GM12878 (cell line): ENCODE measurements around the gene BSN. TPM values are rescaled to one million over a fixed set of nuclear protein-coding genes. Genes with fewer than 3 reads are reported as not detected.

ENCODE experiments used
- ATAC-seq: fragments of 200-7000 bp; cut with Tn5 transposase; 3 replicates; pipeline ENCODE4 v1.9.1; 2020; ENCODE audit warnings: mild to moderate bottlenecking, moderate library complexity
- BruUV-seq: library from RNA; stranded (reverse); fragments of 400-500 nt; replicated peaks from 2 replicates; lab custom pipeline; 2021; lab: Mats Ljungman, UMichigan
- CTCF ChIA-PET: fragments of 300-600 bp; sonication (Branson Sonifier 250); formaldehyde crosslinking; extraction: SDS; loops from one replicate; lab custom pipeline; 2021; ENCODE audit warnings: inconsistent platforms; lab: Yijun Ruan, JAX
- POLR2A ChIA-PET: fragments of 350-600 bp; formaldehyde crosslinking; extraction: SDS; loops from one replicate; lab custom pipeline; 2021; ENCODE audit warnings: inconsistent platforms; lab: Charles Lee
- RAD21 ChIA-PET: fragments of 300-600 bp; sonication (Branson Sonifier 250); formaldehyde crosslinking; loops from one replicate; lab custom pipeline; 2023; ENCODE audit warnings: antibody characterized with exemption; ENCODE audit not compliant: unreplicated experiment; lab: Charles Lee
- SMC1A ChIA-PET: fragments of 300-600 bp; sonication (Branson Sonifier 250); formaldehyde crosslinking; loops from one replicate; lab custom pipeline; 2023; ENCODE audit not compliant: unreplicated experiment, uncharacterized antibody; lab: Charles Lee
- DNase-seq: peaks from one replicate; pipeline ENCODE4 v3.0.0-alpha.2; 2011; ENCODE audit warnings: low read depth, low spot score
- FAIRE-seq: peaks from 3 replicates; lab custom pipeline; 2011; peaks lifted over from hg19 to GRCh38; lab: Jason Lieb, UNC
- H2AFZ ChIP-seq: 2 replicates; pipeline ENCODE4 v1.6.0; 2011; ENCODE audit warnings: low read depth, low read length, control low read depth; ENCODE audit not compliant: control insufficient read depth
- H3K27ac ChIP-seq: 2 replicates; pipeline ENCODE4 v1.5.1; 2011; ENCODE audit warnings: control low read depth; ENCODE audit not compliant: control insufficient read depth, insufficient read depth
- H3K27me3 ChIP-seq, 2 experiments: replicated peaks in 1 of 2; 2 replicates each; pipeline versions ENCODE4 v1.6.0 to v1.6.1; 2011; ENCODE audit warnings: low read length in 1 of 2; ENCODE audit not compliant: control insufficient read depth in 2 of 2, insufficient read depth in 2 of 2
- H3K36me3 ChIP-seq, 2 experiments: 2 replicates each; pipeline ENCODE4 v1.5.1; 2011; ENCODE audit warnings: low read length in 1 of 2; ENCODE audit not compliant: control insufficient read depth in 2 of 2, insufficient read depth in 2 of 2
- H3K4me1 ChIP-seq: 2 replicates; pipeline ENCODE4 v1.6.1; 2011; ENCODE audit warnings: mild to moderate bottlenecking, low read length, moderate library complexity, mixed read lengths; ENCODE audit not compliant: control insufficient read depth, insufficient read depth
- H3K4me2 ChIP-seq: 2 replicates; pipeline ENCODE4 v1.6.0; 2011; ENCODE audit warnings: control low read depth; ENCODE audit not compliant: control insufficient read depth, insufficient read depth
- H3K4me3 ChIP-seq: fragments of 200-600 bp; sonication (generic); 2 replicates; pipeline ENCODE4 v1.5.1; 2016
- H3K79me2 ChIP-seq: 2 replicates; pipeline ENCODE4 v1.6.0; 2011; ENCODE audit warnings: low read length; ENCODE audit not compliant: control insufficient read depth, insufficient read depth
- H3K9ac ChIP-seq: 2 replicates; pipeline ENCODE4 v1.8.0; 2011; ENCODE audit warnings: low read length, control low read depth, mixed read lengths; ENCODE audit not compliant: control insufficient read depth, insufficient read depth
- H3K9me3 ChIP-seq: replicated peaks from 3 replicates; pipeline ENCODE4 v1.5.1; 2011; ENCODE audit warnings: mild to moderate bottlenecking, low read length; ENCODE audit not compliant: control insufficient read depth, insufficient read depth
- H4K20me1 ChIP-seq: 2 replicates; pipeline ENCODE4 v1.6.0; 2011; ENCODE audit not compliant: control insufficient read depth, insufficient read depth
- CBFB ChIP-seq: IDR thresholded peaks from 2 replicates; pipeline ENCODE4 v1.6.1; 2016; ENCODE audit warnings: antibody characterized with exemption, low read depth
- CHD1 ChIP-seq: IDR thresholded peaks from 2 replicates; pipeline ENCODE4 v1.6.1; 2012; ENCODE audit warnings: low read depth, low read length, improper control_type of control experiment
- CREM ChIP-seq: IDR thresholded peaks from 2 replicates; pipeline ENCODE4 v1.6.1; 2014; ENCODE audit warnings: antibody characterized with exemption, low read depth
- CTCF ChIP-seq, 3 experiments: IDR thresholded peaks in 2 of 3; conservative IDR thresholded peaks in 1 of 3; 2 replicates each; pipeline ENCODE4 v1.5.1; 2011; ENCODE audit warnings: low read depth in 3 of 3, low read length in 3 of 3, mild to moderate bottlenecking in 3 of 3, control low read depth in 2 of 3, moderate library complexity in 2 of 3, inconsistent platforms in 1 of 3, mixed read lengths in 1 of 3; ENCODE audit not compliant: control insufficient read depth in 2 of 3, insufficient read depth in 1 of 3; ENCODE audit errors: extremely low read depth in 1 of 3
- WGBS: methylation state at CpG from one replicate; pipeline ENCODE4 v1.1.6; 2016; ENCODE audit warnings: low lambda C conversion rate; ENCODE audit not compliant: insufficient replicate concordance, insufficient coverage; ENCODE audit errors: missing lambda C conversion rate; 5-methylcytosine and 5-hydroxymethylcytosine counted together
- in situ Hi-C: fragments of 300-500 bp; cut with MboI; formaldehyde crosslinking; loops from 9 replicates; pipeline ENCODE4 v1.14.3; 2018; ENCODE audit warnings: mixed read lengths
- intact Hi-C: fragments of 100-400 bp; cut with micrococcal nuclease; formaldehyde crosslinking; loops from one replicate; pipeline ENCODE4 v1.14.2; 2022; ENCODE audit not compliant: unreplicated experiment
- polyA plus RNA-seq, 11 experiments: library from polyadenylated mRNA; depleted of rRNA in 4 of 11; unstranded in 6 of 11; stranded (reverse) in 5 of 11; fragments of >200 nt; fragmentation: Nextera tagmentation in 4 of 11; fragmentation: Illumina TruSeq in 1 of 11; extraction: Ambion mirVana in 4 of 11; extraction: Trizol in 1 of 11; gene quantifications; 1 replicate in 1 of 11; 2 replicates in 10 of 11; pipeline versions ENCODE4 v1.2.1 to v1.2.3, GENCODE V29; 2011 to 2016; ENCODE audit warnings: inconsistent platforms in 2 of 11, missing spikeins in 2 of 11, low read depth in 1 of 11
- total RNA-seq, 4 experiments: library from RNA; depleted of rRNA in 3 of 4; stranded (reverse); fragments of >200 nt in 3 of 4; fragmentation: Illumina TruSeq in 1 of 4; extraction: Trizol in 1 of 4; gene quantifications; 2 replicates each; pipeline versions ENCODE4 v1.2.1 to v1.2.3, GENCODE V29; 2013 to 2021

BSN gene
- total and polyA plus RNA-seq, 10 of the 15 experiments (the other 5 are each of a cell fraction or from before 2014, with no cell fraction given) = under 0.01 to 0.19 (median 0.05) TPM; not detected in 1

- no peaks in the 10 kb centered on the region for H3K36me3 ChIP-seq
- TF ChIP-seq CHD1 (no peak), CBFB (no peak), CREM (no peak), CTCF (IDR thresholded peaks at IDR 0.05 in 2 of 3, conservative IDR thresholded peaks at IDR 0.05 in 1 of 3; ENCODE audit: control insufficient read depth in 2 of 3, extremely low read depth in 1 of 3, insufficient read depth in 1 of 3, low read depth in 3 of 3, low read length in 3 of 3) (peak in 2 of 3 experiments; percentile 23 to 35; a peak in 3 of 6 replicates)
- TF ChIP-seq, all 136 proteins: peak for 1
- ATAC-seq (peak; percentile 55; the same call in 2 of the 3 replicates), DNase-seq (no peak), FAIRE-seq (no peak)
- H3K4me1 ChIP-seq = no peaks in the 10 kb centered on the region
- no peak overlapping the region for H3K4me2 ChIP-seq
- BruUV-seq = no TSS peak
- no peaks in the 10 kb centered on the region for H3K79me2 ChIP-seq
- H3K27ac ChIP-seq = no peak overlapping the region
- 19% methylated on average over 18 of the region's 18 CpGs for WGBS
- no peaks in the 10 kb centered on the region for H3K27me3 ChIP-seq
- POLR2A ChIA-PET = no interaction called here
- H3K4me3 ChIP-seq = no peak overlapping the region
- CTCF ChIA-PET = interaction anchor here (0.9 to 1.4 kb wide), 2 partner anchors 117 to 633 kb away, joined by 3 to 5 read pairs; no protein-coding TSS in a partner anchor
- no peak overlapping the region for H2AFZ ChIP-seq
- SMC1A ChIA-PET = interaction anchor here (0.6 to 0.8 kb wide), 2 partner anchors 116 to 117 kb away, joined by 3 read pairs; no protein-coding TSS in a partner anchor
- in situ Hi-C loops = no loop called here
- RAD21 ChIA-PET = interaction anchor here (2.4 kb wide), 1 partner anchor 118 kb away, joined by 13 read pairs; no protein-coding TSS in a partner anchor
- H3K9ac ChIP-seq = no peak overlapping the region
- intact Hi-C loops = no loop called here
- H3K9me3 ChIP-seq = no peaks in the 10 kb centered on the region
- no peaks in the 10 kb centered on the region for H4K20me1 ChIP-seq
Observed at GRCh38 chr3:49656541-49657112, 102.3 kb downstream of the BSN start.
